ENCODE measurements around the gene AKAP13. TPM values are rescaled to one million over a fixed set of nuclear protein-coding genes. Genes with fewer than 3 reads are reported as not detected.

Gene AKAP13
- total and polyA plus RNA-seq, 2 of the 8 experiments (the other 6 are each of a cell fraction or from before 2014, with no cell fraction given): 14.0 to 46.2 TPM

DNA sequence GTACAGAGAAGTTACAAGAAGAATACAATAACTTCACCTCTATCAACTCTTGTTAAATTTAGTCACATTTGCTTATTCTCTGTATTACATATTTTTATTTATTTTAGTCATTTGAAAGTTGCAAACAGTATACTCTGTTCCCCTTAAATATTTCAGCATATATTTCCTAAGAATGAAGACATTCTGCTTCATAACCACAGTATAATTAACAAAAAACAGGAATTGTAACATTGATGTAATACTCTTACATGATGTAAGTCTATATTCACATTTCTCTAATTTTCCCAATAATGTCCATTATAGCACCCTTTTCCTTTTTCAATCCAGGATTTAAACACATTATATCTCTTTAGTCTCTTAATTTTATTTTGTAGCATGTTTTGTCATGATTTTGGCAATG lies 112.0 kb downstream of the AKAP13 start (continued):
- TF ChIP-seq, protein P1, sequence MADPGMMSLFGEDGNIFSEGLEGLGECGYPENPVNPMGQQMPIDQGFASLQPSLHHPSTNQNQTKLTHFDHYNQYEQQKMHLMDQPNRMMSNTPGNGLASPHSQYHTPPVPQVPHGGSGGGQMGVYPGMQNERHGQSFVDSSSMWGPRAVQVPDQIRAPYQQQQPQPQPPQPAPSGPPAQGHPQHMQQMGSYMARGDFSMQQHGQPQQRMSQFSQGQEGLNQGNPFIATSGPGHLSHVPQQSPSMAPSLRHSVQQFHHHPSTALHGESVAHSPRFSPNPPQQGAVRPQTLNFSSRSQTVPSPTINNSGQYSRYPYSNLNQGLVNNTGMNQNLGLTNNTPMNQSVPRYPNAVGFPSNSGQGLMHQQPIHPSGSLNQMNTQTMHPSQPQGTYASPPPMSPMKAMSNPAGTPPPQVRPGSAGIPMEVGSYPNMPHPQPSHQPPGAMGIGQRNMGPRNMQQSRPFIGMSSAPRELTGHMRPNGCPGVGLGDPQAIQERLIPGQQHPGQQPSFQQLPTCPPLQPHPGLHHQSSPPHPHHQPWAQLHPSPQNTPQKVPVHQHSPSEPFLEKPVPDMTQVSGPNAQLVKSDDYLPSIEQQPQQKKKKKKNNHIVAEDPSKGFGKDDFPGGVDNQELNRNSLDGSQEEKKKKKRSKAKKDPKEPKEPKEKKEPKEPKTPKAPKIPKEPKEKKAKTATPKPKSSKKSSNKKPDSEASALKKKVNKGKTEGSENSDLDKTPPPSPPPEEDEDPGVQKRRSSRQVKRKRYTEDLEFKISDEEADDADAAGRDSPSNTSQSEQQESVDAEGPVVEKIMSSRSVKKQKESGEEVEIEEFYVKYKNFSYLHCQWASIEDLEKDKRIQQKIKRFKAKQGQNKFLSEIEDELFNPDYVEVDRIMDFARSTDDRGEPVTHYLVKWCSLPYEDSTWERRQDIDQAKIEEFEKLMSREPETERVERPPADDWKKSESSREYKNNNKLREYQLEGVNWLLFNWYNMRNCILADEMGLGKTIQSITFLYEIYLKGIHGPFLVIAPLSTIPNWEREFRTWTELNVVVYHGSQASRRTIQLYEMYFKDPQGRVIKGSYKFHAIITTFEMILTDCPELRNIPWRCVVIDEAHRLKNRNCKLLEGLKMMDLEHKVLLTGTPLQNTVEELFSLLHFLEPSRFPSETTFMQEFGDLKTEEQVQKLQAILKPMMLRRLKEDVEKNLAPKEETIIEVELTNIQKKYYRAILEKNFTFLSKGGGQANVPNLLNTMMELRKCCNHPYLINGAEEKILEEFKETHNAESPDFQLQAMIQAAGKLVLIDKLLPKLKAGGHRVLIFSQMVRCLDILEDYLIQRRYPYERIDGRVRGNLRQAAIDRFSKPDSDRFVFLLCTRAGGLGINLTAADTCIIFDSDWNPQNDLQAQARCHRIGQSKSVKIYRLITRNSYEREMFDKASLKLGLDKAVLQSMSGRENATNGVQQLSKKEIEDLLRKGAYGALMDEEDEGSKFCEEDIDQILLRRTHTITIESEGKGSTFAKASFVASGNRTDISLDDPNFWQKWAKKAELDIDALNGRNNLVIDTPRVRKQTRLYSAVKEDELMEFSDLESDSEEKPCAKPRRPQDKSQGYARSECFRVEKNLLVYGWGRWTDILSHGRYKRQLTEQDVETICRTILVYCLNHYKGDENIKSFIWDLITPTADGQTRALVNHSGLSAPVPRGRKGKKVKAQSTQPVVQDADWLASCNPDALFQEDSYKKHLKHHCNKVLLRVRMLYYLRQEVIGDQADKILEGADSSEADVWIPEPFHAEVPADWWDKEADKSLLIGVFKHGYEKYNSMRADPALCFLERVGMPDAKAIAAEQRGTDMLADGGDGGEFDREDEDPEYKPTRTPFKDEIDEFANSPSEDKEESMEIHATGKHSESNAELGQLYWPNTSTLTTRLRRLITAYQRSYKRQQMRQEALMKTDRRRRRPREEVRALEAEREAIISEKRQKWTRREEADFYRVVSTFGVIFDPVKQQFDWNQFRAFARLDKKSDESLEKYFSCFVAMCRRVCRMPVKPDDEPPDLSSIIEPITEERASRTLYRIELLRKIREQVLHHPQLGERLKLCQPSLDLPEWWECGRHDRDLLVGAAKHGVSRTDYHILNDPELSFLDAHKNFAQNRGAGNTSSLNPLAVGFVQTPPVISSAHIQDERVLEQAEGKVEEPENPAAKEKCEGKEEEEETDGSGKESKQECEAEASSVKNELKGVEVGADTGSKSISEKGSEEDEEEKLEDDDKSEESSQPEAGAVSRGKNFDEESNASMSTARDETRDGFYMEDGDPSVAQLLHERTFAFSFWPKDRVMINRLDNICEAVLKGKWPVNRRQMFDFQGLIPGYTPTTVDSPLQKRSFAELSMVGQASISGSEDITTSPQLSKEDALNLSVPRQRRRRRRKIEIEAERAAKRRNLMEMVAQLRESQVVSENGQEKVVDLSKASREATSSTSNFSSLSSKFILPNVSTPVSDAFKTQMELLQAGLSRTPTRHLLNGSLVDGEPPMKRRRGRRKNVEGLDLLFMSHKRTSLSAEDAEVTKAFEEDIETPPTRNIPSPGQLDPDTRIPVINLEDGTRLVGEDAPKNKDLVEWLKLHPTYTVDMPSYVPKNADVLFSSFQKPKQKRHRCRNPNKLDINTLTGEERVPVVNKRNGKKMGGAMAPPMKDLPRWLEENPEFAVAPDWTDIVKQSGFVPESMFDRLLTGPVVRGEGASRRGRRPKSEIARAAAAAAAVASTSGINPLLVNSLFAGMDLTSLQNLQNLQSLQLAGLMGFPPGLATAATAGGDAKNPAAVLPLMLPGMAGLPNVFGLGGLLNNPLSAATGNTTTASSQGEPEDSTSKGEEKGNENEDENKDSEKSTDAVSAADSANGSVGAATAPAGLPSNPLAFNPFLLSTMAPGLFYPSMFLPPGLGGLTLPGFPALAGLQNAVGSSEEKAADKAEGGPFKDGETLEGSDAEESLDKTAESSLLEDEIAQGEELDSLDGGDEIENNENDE (IDR thresholded peaks at IDR 0.05; ENCODE audit: insufficient replicate concordance, low read length): no peak
- no peak for TF ChIP-seq TAF7 (optimal IDR thresholded peaks at IDR 0.05; ENCODE audit: borderline replicate concordance, low read depth, low read length)
- TF ChIP-seq, protein P2, sequence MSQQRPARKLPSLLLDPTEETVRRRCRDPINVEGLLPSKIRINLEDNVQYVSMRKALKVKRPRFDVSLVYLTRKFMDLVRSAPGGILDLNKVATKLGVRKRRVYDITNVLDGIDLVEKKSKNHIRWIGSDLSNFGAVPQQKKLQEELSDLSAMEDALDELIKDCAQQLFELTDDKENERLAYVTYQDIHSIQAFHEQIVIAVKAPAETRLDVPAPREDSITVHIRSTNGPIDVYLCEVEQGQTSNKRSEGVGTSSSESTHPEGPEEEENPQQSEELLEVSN (IDR thresholded peaks at IDR 0.05): no peak
- TF ChIP-seq CHD1 (IDR thresholded peaks at IDR 0.05; ENCODE audit: low read depth, low read length): no peak
- no peak for TF ChIP-seq BACH1 (IDR thresholded peaks at IDR 0.05; ENCODE audit: low read length)
- no peak for TF ChIP-seq TEAD4 (IDR thresholded peaks at IDR 0.05; ENCODE audit: low read depth, low read length)

All from H1 (cell line).